ENCODE data around the gene OR8J3. TPM values are rescaled to one million over a fixed set of nuclear protein-coding genes. Genes with fewer than 3 reads are reported as not detected.
"Not testable (repeated sequence)": the region's sequence is repeated elsewhere in the genome, so short reads cannot be mapped to it uniquely, and the experiment has no call there.

The OR8J3 gene, protein sequence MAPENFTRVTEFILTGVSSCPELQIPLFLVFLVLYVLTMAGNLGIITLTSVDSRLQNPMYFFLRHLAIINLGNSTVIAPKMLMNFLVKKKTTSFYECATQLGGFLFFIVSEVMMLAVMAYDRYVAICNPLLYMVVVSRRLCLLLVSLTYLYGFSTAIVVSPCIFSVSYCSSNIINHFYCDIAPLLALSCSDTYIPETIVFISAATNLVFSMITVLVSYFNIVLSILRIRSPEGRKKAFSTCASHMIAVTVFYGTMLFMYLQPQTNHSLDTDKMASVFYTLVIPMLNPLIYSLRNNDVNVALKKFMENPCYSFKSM
- total RNA-seq (not detected), polyA plus RNA-seq (ENCODE audit: insufficient read length in 2 of 2) (not detected)
- long read RNA-seq, donor 1: 0 reads
- long read RNA-seq, donor 2: 0 reads
- long read RNA-seq, donor 3: 0 reads
- long read RNA-seq, donor 4: 0 reads

DNA sequence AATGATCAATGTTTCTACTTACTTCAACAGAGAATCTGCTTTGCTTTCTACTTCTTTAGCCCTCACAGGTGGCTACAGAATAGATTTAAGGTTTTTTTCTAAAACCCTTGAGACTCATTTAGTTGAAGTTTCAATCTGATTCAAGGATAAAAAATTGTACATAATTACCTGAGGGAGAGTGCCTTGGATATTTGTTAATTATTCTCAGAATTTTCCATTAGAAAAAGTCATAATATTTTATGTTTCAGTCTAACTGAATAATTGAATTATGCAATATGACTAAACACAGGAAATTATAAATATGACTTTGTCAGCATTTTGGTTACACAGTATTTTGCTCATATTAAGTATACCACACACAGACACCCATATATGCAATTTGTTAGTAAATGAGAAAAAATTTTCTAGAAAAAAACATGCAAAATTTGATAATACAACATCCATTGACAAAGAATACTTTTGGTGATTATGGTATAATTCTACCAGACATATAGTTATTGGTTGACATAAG lies at the start of gene OR8J3:
TSS of gene OR8J3 (minus strand) at position 51 of the 511 bp plus-strand sequence. CDS start 2,483 bp downstream, outside the sequence.
- H3K27me3 ChIP-seq (ENCODE audit: control insufficient read depth, insufficient read depth, low read length): no peaks in the 10 kb centered on the region
- H3K9me3 ChIP-seq (ENCODE audit: control insufficient read depth, insufficient read depth, low read length): no peaks in the 10 kb centered on the region
- no peak for DNase-seq (ENCODE audit: low read depth in 4 of 6, low spot score in 6 of 6)

DNA sequence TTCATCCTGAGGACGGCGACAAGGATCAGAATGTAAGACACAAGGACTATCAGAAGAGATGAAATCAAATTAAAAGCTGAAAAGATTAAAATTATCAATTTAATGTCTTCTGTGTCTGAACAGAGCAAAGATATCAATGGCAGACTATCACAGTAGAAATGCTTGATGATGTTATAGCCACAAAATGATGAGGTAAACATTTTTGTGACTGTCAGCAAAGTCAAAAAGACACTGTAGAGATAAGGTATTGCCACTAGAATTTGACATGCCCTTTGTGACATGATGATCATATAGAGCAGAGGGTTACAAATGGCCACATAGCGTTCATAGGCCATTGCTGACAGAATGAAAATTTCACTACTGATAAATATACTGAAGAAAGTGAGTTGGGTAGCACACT lies 48.6 kb upstream of the OR8J3 start:
- H3K36me3 ChIP-seq (ENCODE audit: control insufficient read depth, insufficient read depth, low read length): no peaks in the 10 kb centered on the region
- DNase-seq (ENCODE audit: low read depth in 4 of 6, low spot score in 6 of 6): no peak
- no peak overlapping the region for H3K27ac ChIP-seq (ENCODE audit: low read depth, low read length)
- no peak overlapping the region for H3K4me3 ChIP-seq (ENCODE audit: low read depth, low read length)
- no peaks in the 10 kb centered on the region for H3K27me3 ChIP-seq (ENCODE audit: control insufficient read depth, insufficient read depth, low read length)
- WGBS (ENCODE audit: insufficient coverage): no CpG with 5 or more reads among the region's 3 CpGs
- H3K4me1 ChIP-seq (ENCODE audit: control insufficient read depth, insufficient read depth, low read length): no peaks in the 10 kb centered on the region
- no peaks in the 10 kb centered on the region for H3K9me3 ChIP-seq (ENCODE audit: control insufficient read depth, insufficient read depth, low read length)

More for the DNA sequence above, at the start of gene OR8J3:
- H3K4me3 ChIP-seq (ENCODE audit: low read depth, low read length): no peak within 1 kb of the TSS
- H3K27ac ChIP-seq (ENCODE audit: low read depth, low read length): no peak within 1 kb of the TSS
- H3K36me3 ChIP-seq (ENCODE audit: control insufficient read depth, insufficient read depth, low read length): no peaks in the 10 kb centered on the region
- H3K4me1 ChIP-seq (ENCODE audit: control insufficient read depth, insufficient read depth, low read length): no peaks in the 10 kb centered on the region

DNA sequence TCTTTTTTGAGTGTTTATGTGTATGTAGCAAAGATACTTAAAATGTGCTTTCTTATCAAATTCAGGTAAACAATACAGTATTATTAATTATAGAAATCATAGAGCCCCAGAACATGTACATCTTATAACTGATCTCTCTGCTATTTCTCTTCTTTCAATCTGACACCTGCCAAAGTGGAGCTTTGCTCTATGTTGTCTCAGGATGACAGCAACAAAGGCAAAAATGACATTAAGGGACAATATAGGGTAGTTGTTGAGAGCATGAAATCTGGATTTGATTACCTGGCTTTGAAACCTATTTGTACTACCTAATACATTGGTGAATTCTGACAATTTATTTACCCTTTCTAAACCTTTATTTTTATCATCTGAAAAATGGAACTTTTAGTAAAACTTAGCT lies 43.5 kb upstream of the OR8J3 start:
- H3K36me3 ChIP-seq (ENCODE audit: control insufficient read depth, insufficient read depth, low read length): no peaks in the 10 kb centered on the region
- H3K27me3 ChIP-seq (ENCODE audit: control insufficient read depth, insufficient read depth, low read length): no peaks in the 10 kb centered on the region
- no peak overlapping the region for H3K4me3 ChIP-seq (ENCODE audit: low read depth, low read length)
- H3K4me1 ChIP-seq (ENCODE audit: control insufficient read depth, insufficient read depth, low read length): no peaks in the 10 kb centered on the region
- peaks cover 4% of the 10 kb centered on the region for H3K9me3 ChIP-seq (ENCODE audit: control insufficient read depth, insufficient read depth, low read length)
- H3K27ac ChIP-seq (ENCODE audit: low read depth, low read length): no peak overlapping the region
- DNase-seq (ENCODE audit: low read depth in 4 of 6, low spot score in 6 of 6): no peak

DNA sequence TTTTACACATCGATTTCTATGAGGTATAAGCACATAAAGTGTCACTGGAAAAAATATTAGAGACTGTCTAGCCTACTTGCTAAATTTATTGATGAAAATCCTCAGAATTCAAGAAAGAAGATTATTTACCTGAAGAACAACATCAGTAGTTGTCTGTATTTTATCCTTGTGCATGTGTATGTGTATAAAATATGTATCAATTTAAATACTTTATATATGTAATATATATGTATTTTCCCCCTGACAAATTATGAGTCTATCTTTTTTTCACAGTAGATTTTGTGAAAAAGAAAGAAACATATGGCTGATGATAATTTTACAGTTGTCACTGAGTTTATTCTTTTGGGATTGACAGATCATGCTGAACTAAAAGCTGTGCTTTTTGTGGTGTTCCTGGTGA lies 36.3 kb upstream of the OR8J3 start, which contains the start of gene OR5J2:
TSS of gene OR5J2 (plus strand) at position 301 of the 400 bp plus-strand sequence. CDS start at position 301, 0 bp downstream.
- Histone ChIP-seq H3K27me3 (ENCODE audit: control insufficient read depth, insufficient read depth, low read length) (no peaks in the 10 kb centered on the region), H3K4me1 (ENCODE audit: control insufficient read depth, insufficient read depth, low read length) (no peaks in the 10 kb centered on the region), H3K9me3 (ENCODE audit: control insufficient read depth, insufficient read depth, low read length) (peaks cover 4% of the 10 kb centered on the region), H3K36me3 (ENCODE audit: control insufficient read depth, insufficient read depth, low read length) (no peaks in the 10 kb centered on the region), H3K27ac (ENCODE audit: low read depth, low read length) (no peak within 1 kb of the TSS), H3K4me3 (ENCODE audit: low read depth, low read length) (no peak within 1 kb of the TSS)
- no peak for DNase-seq (ENCODE audit: low read depth in 4 of 6, low spot score in 6 of 6)
- no CpG with 5 or more reads among the region's 1 CpG for WGBS (ENCODE audit: insufficient coverage)

DNA sequence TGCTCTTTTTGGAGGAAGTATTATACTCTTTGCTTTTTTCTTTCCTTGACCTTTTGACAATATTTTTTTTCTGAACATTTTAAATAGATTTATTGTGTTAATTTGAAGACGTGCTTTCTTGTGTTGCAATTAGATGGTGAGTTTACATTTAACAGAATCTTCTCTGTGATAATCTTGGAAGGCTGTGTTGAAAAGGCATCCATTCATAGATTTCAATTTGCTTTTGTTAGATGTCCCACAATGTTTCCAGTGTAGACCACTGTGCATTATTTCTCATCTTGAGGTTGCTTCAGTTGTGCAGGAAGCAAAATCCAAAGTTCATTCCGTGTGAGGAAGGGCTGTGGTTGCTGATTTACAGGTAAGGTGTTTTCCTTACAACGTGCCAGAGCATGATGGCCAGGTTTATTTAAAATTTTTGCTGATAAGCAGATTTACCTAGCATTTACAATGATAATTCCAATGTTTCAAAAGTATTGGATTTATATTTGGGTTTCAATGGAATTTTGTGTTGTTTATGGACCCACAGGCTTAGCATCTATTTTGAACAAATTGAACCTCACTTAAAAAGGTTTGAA lies 32.3 kb upstream of the OR8J3 start:
- DNase-seq (ENCODE audit: low read depth in 4 of 6, low spot score in 6 of 6): no peak
- Histone ChIP-seq H3K4me3 (ENCODE audit: low read depth, low read length) (no peak overlapping the region), H3K36me3 (ENCODE audit: control insufficient read depth, insufficient read depth, low read length) (no peaks in the 10 kb centered on the region), H3K9me3 (ENCODE audit: control insufficient read depth, insufficient read depth, low read length) (no peaks in the 10 kb centered on the region), H3K27me3 (ENCODE audit: control insufficient read depth, insufficient read depth, low read length) (no peaks in the 10 kb centered on the region), H3K4me1 (ENCODE audit: control insufficient read depth, insufficient read depth, low read length) (no peaks in the 10 kb centered on the region), H3K27ac (ENCODE audit: low read depth, low read length) (no peak overlapping the region)
- 78% methylated on average over 1 of the region's 3 CpGs for WGBS (ENCODE audit: insufficient coverage)

DNA sequence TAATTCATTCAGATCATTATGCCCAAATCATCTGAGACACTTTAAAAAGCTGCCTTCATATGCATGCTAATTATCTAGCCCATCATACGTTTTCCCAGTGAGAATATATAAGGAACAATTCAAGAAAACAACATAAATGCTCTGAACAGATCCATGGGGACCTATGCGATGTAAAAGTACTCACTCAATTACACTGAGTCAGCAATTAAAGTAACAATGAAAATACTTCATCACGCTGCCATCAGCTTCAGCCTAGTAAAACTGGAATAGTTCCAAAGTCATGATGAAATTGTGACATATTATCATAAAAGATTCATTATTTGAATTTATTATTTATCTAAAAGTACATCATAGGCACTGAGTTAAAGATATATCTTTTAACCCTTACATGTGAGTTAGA lies 23.8 kb upstream of the OR8J3 start:
- Histone ChIP-seq H3K27me3 (ENCODE audit: control insufficient read depth, insufficient read depth, low read length) (no peaks in the 10 kb centered on the region), H3K9me3 (ENCODE audit: control insufficient read depth, insufficient read depth, low read length) (no peaks in the 10 kb centered on the region), H3K27ac (ENCODE audit: low read depth, low read length) (no peak overlapping the region), H3K4me1 (ENCODE audit: control insufficient read depth, insufficient read depth, low read length) (no peaks in the 10 kb centered on the region), H3K36me3 (ENCODE audit: control insufficient read depth, insufficient read depth, low read length) (no peaks in the 10 kb centered on the region), H3K4me3 (ENCODE audit: low read depth, low read length) (no peak overlapping the region)
- peak in 1 of 6 donors; percentile 35 for DNase-seq (ENCODE audit: low read depth in 4 of 6, low spot score in 6 of 6)
- WGBS (ENCODE audit: insufficient coverage): no CpG with 5 or more reads among the region's 3 CpGs

DNA sequence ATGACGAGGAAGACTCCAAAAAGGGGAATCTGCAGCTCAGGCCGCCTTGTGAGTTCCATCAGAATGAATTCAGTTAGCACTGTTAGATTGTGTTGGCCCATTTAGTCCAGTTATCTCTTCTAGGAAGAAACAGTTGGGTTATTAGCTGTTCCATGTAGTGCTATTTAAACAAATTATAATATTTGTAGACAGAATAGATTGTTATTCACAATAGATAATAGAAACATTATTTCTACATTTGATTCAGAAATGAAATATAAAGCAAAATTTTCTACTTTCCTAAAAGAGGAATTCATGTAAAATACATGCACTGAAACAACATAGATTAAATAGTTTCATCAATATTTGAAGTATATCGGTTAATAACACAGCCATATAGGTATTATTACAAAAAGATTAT lies 20.2 kb upstream of the OR8J3 start, which contains the start of gene OR8K5:
TSS of gene OR8K5 (minus strand) at position 101 of the 400 bp plus-strand sequence. CDS start at position 101, 0 bp downstream.
- Histone ChIP-seq H3K27ac (ENCODE audit: low read depth, low read length) (no peak within 1 kb of the TSS), H3K36me3 (ENCODE audit: control insufficient read depth, insufficient read depth, low read length) (no peaks in the 10 kb centered on the region), H3K27me3 (ENCODE audit: control insufficient read depth, insufficient read depth, low read length) (no peaks in the 10 kb centered on the region), H3K4me3 (ENCODE audit: low read depth, low read length) (no peak within 1 kb of the TSS), H3K4me1 (ENCODE audit: control insufficient read depth, insufficient read depth, low read length) (no peaks in the 10 kb centered on the region), H3K9me3 (ENCODE audit: control insufficient read depth, insufficient read depth, low read length) (no peaks in the 10 kb centered on the region)
- 100% methylated on average over 2 of the region's 3 CpGs for WGBS (ENCODE audit: insufficient coverage)
- no peak for DNase-seq (ENCODE audit: low read depth in 4 of 6, low spot score in 6 of 6)

DNA sequence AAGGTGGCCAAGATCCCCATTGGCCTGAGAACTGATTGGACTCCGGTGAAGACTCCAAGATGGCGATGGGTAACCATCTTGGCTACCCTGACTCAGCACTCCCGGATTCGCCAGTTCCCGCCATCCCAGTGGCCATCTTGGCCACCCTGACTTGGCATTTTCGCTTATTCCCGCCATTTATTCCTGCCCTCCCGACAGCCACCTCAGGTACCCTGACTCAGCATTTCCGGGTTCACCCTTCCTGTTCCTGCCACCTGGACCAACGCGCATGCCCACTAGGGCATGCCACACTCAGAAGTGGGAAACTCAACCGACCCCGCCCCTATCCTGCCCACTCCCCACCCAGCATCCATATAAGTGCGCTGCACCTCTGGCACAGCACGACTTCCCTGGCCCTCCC lies 12.3 kb upstream of the OR8J3 start:
- Histone ChIP-seq H3K4me1 (ENCODE audit: control insufficient read depth, insufficient read depth, low read length) (no peaks in the 10 kb centered on the region), H3K27me3 (ENCODE audit: control insufficient read depth, insufficient read depth, low read length) (no peaks in the 10 kb centered on the region), H3K36me3 (ENCODE audit: control insufficient read depth, insufficient read depth, low read length) (no peaks in the 10 kb centered on the region), H3K27ac (ENCODE audit: low read depth, low read length) (no peak overlapping the region), H3K4me3 (ENCODE audit: low read depth, low read length) (no peak overlapping the region), H3K9me3 (ENCODE audit: control insufficient read depth, insufficient read depth, low read length) (peaks cover 9% of the 10 kb centered on the region)
- WGBS (ENCODE audit: insufficient coverage): 92% methylated on average over 15 of the region's 15 CpGs
- no peak for DNase-seq (ENCODE audit: low read depth in 4 of 6, low spot score in 6 of 6)

DNA sequence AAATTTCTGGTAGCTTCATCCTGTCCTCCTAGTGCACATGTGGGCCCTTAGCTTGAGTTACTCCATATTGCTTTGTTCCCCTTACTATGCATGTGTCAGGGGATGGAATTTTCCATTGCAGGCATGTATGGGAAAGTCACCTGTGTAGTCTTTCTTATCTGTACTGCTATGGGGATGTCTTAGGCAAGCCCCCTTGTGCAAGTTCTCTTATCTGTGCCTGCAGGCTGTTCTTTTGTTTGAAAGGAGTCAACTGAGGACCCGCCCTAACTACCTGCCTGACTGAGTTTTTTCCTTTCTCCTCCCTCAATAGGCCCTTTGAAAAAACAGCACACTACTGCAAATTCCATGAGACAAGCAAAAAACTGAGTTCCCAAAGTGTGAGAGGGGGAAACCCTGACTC lies 11.4 kb upstream of the OR8J3 start:
- H3K27me3 ChIP-seq (ENCODE audit: control insufficient read depth, insufficient read depth, low read length): no peaks in the 10 kb centered on the region
- H3K9me3 ChIP-seq (ENCODE audit: control insufficient read depth, insufficient read depth, low read length): peaks cover 9% of the 10 kb centered on the region
- no peaks in the 10 kb centered on the region for H3K36me3 ChIP-seq (ENCODE audit: control insufficient read depth, insufficient read depth, low read length)
- DNase-seq (ENCODE audit: low read depth in 4 of 6, low spot score in 6 of 6): no peak
- WGBS (ENCODE audit: insufficient coverage): no CpG with 5 or more reads among the region's 1 CpG
- H3K27ac ChIP-seq (ENCODE audit: low read depth, low read length): no peak overlapping the region
- no peak overlapping the region for H3K4me3 ChIP-seq (ENCODE audit: low read depth, low read length)
- no peaks in the 10 kb centered on the region for H3K4me1 ChIP-seq (ENCODE audit: control insufficient read depth, insufficient read depth, low read length)

DNA sequence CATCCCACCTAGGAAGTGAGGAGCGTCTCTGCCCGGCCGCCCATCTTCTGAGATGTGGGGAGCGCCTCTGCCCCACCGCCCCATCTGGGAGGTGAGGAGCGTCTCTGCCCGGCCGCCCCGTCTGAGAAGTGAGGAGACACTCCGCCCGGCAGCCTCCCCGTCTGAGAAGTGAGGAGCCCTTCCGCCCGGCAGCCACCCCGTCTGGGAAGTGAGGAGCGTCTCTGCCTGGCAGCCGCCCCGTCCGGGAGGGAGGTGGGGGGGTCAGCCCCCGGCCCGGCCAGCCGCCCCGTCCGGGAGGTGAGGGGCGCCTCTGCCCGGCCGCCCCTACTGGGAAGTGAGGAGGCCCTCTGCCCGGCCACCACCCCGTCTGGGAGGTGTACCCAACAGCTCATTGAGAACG lies 3.7 kb upstream of the OR8J3 start:
- WGBS (ENCODE audit: insufficient coverage): no CpG with 5 or more reads among the region's 30 CpGs
- H3K36me3 ChIP-seq (ENCODE audit: control insufficient read depth, insufficient read depth, low read length); DNase-seq (ENCODE audit: low read depth in 4 of 6, low spot score in 6 of 6); H3K4me1 ChIP-seq (ENCODE audit: control insufficient read depth, insufficient read depth, low read length); H3K27me3 ChIP-seq (ENCODE audit: control insufficient read depth, insufficient read depth, low read length); H3K27ac ChIP-seq (ENCODE audit: low read depth, low read length); H3K9me3 ChIP-seq (ENCODE audit: control insufficient read depth, insufficient read depth, low read length); H3K4me3 ChIP-seq (ENCODE audit: low read depth, low read length): not testable (repeated sequence)
